H9 (cell line): Measurements from ENCODE around the gene ZRANB3. TPM values are rescaled to one million over a fixed set of nuclear protein-coding genes. Genes with fewer than 3 reads are reported as not detected.

Source experiments
- DNase-seq: peaks from one replicate; pipeline ENCODE4 v3.0.0-alpha.2; 2017
- H2AFZ ChIP-seq: one replicate; pipeline ENCODE4 v1.6.1; 2013; ENCODE audit warnings: mild to moderate bottlenecking, low read length, control low read depth, moderate library complexity
- H2AK5ac ChIP-seq: 2 replicates; pipeline ENCODE4 v1.6.1; 2013; ENCODE audit warnings: low read length, control low read depth, mixed read lengths; ENCODE audit not compliant: insufficient read length
- H2BK120ac ChIP-seq: one replicate; pipeline ENCODE4 v1.6.1; 2013; ENCODE audit warnings: low read depth, mild to moderate bottlenecking, low read length, control low read depth, inconsistent platforms; ENCODE audit not compliant: poor library complexity, severe bottlenecking
- H2BK12ac ChIP-seq: 2 replicates; pipeline ENCODE4 v1.6.1; 2013; ENCODE audit warnings: low read length, control low read depth, mixed read lengths, low read depth; ENCODE audit not compliant: insufficient read length
- H2BK15ac ChIP-seq: 2 replicates; pipeline ENCODE4 v1.6.1; 2013; ENCODE audit warnings: low read depth, low read length, control low read depth
- H2BK20ac ChIP-seq: one replicate; pipeline ENCODE4 v1.6.1; 2013; ENCODE audit warnings: low read depth, mild to moderate bottlenecking, low read length, control low read depth, inconsistent platforms; ENCODE audit not compliant: poor library complexity, severe bottlenecking
- H2BK5ac ChIP-seq: 2 replicates; pipeline ENCODE4 v1.6.1; 2013; ENCODE audit warnings: low read length, control low read depth, mixed read lengths; ENCODE audit not compliant: insufficient read length
- H3K14ac ChIP-seq: 2 replicates; pipeline ENCODE4 v1.6.1; 2013; ENCODE audit warnings: low read length, control low read depth; ENCODE audit not compliant: insufficient read depth
- H3K18ac ChIP-seq: 2 replicates; pipeline ENCODE4 v1.6.1; 2013; ENCODE audit warnings: low read depth, mild to moderate bottlenecking, mixed read lengths, low read length, control low read depth; ENCODE audit not compliant: insufficient read length
- H3K23ac ChIP-seq: 2 replicates; pipeline ENCODE4 v1.6.1; 2013; ENCODE audit warnings: low read length, control low read depth, mixed read lengths, low read depth; ENCODE audit not compliant: insufficient read length
- H3K23me2 ChIP-seq: 2 replicates; pipeline ENCODE4 v1.6.1; 2013; ENCODE audit warnings: low read depth, mild to moderate bottlenecking, mixed read lengths, low read length, control low read depth; ENCODE audit not compliant: insufficient read length, poor library complexity, severe bottlenecking
- H3K27ac ChIP-seq: 2 replicates; pipeline ENCODE4 v1.5.1; 2013; ENCODE audit warnings: low read length, control low read depth, mixed read lengths, low read depth; ENCODE audit not compliant: insufficient read length
- H3K27me3 ChIP-seq: 2 replicates; pipeline ENCODE4 v1.6.1; 2013; ENCODE audit warnings: low read length, control low read depth, inconsistent platforms; ENCODE audit not compliant: insufficient read depth
- H3K4ac ChIP-seq: 2 replicates; pipeline ENCODE4 v1.6.1; 2013; ENCODE audit warnings: low read depth, mild to moderate bottlenecking, control low read depth, inconsistent platforms, low read length, moderate library complexity
- H3K4me1 ChIP-seq: 2 replicates; pipeline ENCODE4 v1.6.1; 2013; ENCODE audit warnings: low read length, control low read depth, inconsistent platforms; ENCODE audit not compliant: insufficient read depth
- H3K4me2 ChIP-seq: 2 replicates; pipeline ENCODE4 v1.6.1; 2013; ENCODE audit warnings: low read length, control low read depth, mixed read lengths; ENCODE audit not compliant: insufficient read length, insufficient read depth
- H3K56ac ChIP-seq: 2 replicates; pipeline ENCODE4 v1.6.1; 2013; ENCODE audit warnings: low read depth, mild to moderate bottlenecking, mixed read lengths, low read length, control low read depth; ENCODE audit not compliant: insufficient read length
- H3K79me1 ChIP-seq: 2 replicates; pipeline ENCODE4 v1.6.1; 2013; ENCODE audit warnings: low read depth, mild to moderate bottlenecking, moderate library complexity, low read length, control low read depth, inconsistent platforms; ENCODE audit not compliant: insufficient read depth, poor library complexity, severe bottlenecking
- H3K79me2 ChIP-seq: 2 replicates; pipeline ENCODE4 v1.6.1; 2013; ENCODE audit warnings: low read length, control low read depth, inconsistent platforms; ENCODE audit not compliant: insufficient read depth
- H3K9ac ChIP-seq: 2 replicates; pipeline ENCODE4 v1.6.1; 2013; ENCODE audit warnings: low read length, control low read depth, mixed read lengths; ENCODE audit not compliant: insufficient read length; ENCODE audit errors: extremely low read depth
- H3K9me3 ChIP-seq: one replicate; pipeline ENCODE4 v1.6.1; 2013; ENCODE audit warnings: low read depth, low read length, inconsistent platforms; ENCODE audit not compliant: control insufficient read depth
- H3T11ph ChIP-seq: one replicate; pipeline ENCODE4 v1.6.1; 2013; ENCODE audit warnings: mild to moderate bottlenecking, low read length, control low read depth, inconsistent platforms
- H4K20me1 ChIP-seq: one replicate; pipeline ENCODE4 v1.6.1; 2013; ENCODE audit not compliant: control insufficient read depth, insufficient read length, insufficient read depth
- H4K5ac ChIP-seq: 2 replicates; pipeline ENCODE4 v1.6.1; 2013; ENCODE audit warnings: low read depth, mild to moderate bottlenecking, mixed read lengths, low read length, control low read depth; ENCODE audit not compliant: insufficient read length
- H4K8ac ChIP-seq: replicated peaks from 2 replicates; pipeline ENCODE4 v1.6.1; 2013; ENCODE audit warnings: low read length, control low read depth, mixed read lengths, low read depth; ENCODE audit not compliant: insufficient read length
- H4K91ac ChIP-seq: 2 replicates; pipeline ENCODE4 v1.6.1; 2013; ENCODE audit warnings: low read depth, mild to moderate bottlenecking, moderate library complexity, mixed read lengths, low read length, control low read depth; ENCODE audit not compliant: insufficient read length
- H3K27ac Mint-ChIP-seq, 3 experiments: 2 replicates in 2 of 3; 3 replicates in 1 of 3; pipeline ENCODE4 v1.8.0; 2020 to 2021; ENCODE audit warnings: mixed read lengths in 3 of 3, mild to moderate bottlenecking in 1 of 3, moderate library complexity in 1 of 3
- H3K27me3 Mint-ChIP-seq: 2 replicates; pipeline ENCODE4 v1.8.0; 2021; ENCODE audit warnings: low read depth, mild to moderate bottlenecking, moderate library complexity, mixed read lengths
- H3K36me3 Mint-ChIP-seq, 3 experiments: 2 replicates in 2 of 3; 3 replicates in 1 of 3; pipeline ENCODE4 v1.8.0; 2020 to 2021; ENCODE audit warnings: low read depth in 3 of 3, mixed read lengths in 3 of 3; ENCODE audit not compliant: insufficient read depth in 1 of 3
- H3K4me1 Mint-ChIP-seq, 2 experiments: 2 replicates each; pipeline ENCODE4 v1.8.0; 2020; ENCODE audit warnings: mixed read lengths in 2 of 2
- H3K4me3 Mint-ChIP-seq, 2 experiments: 2 replicates in 1 of 2; 3 replicates in 1 of 2; pipeline ENCODE4 v1.8.0; 2020 to 2021; ENCODE audit warnings: mild to moderate bottlenecking in 2 of 2, mixed read lengths in 2 of 2, moderate library complexity in 1 of 2
- H3K9me3 Mint-ChIP-seq, 2 experiments: 2 replicates in 1 of 2; 3 replicates in 1 of 2; pipeline ENCODE4 v1.8.0; 2020; ENCODE audit warnings: mild to moderate bottlenecking in 2 of 2, mixed read lengths in 2 of 2, moderate library complexity in 1 of 2
- CTCF ChIP-seq: fragments of 200-600 bp; sonication (generic); conservative IDR thresholded peaks from 3 replicates; pipeline ENCODE4 v1.8.0; 2021; ENCODE audit warnings: antibody characterized with exemption, mild to moderate bottlenecking
- WGBS: extraction: QIAGEN DNeasy Blood & Tissue Kit; methylation state at CpG from one replicate; pipeline ENCODE4 v1.1.7; 2013; ENCODE audit warnings: missing lambda C conversion rate, low lambda C conversion rate, mixed read lengths; ENCODE audit not compliant: insufficient read length; ENCODE audit errors: extremely low coverage; 5-methylcytosine and 5-hydroxymethylcytosine counted together
- total RNA-seq: library from RNA; stranded (reverse); gene quantifications from 2 replicates; pipeline ENCODE4 v1.2.1, GENCODE V29; 2021

The ZRANB3 gene
- total RNA-seq, 1 experiment from 2014 or later, result 16.7 TPM

DNA sequence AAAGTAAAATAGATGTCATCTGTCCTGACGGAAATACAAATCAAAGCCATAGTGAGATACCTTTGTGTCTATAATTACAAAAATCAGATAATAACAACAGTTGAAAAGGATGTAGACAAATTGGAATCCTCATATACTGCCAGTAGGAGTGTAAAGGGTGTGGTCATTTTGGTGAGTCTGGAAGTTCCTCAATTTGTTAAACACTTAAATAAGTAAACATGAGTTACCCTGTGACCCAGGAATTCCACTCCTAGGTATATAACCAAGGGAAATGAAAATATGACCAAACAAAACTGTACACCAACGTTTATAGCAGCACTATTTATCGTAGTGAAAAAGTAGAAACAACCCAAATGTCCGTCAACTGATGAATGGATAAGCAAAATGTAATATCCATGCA lies 24.3 kb upstream of the ZRANB3 start:
- Histone ChIP-seq H4K20me1 (no peaks in the 10 kb centered on the region), H2BK120ac (no peak overlapping the region), H3K56ac (no peak overlapping the region), H3K79me1 (no peaks in the 10 kb centered on the region), H3K23me2 (no peaks in the 10 kb centered on the region), H2BK15ac (no peak overlapping the region), H2AK5ac (no peak overlapping the region), H3K23ac (no peak overlapping the region), H2AFZ (no peak overlapping the region), H3K79me2 (peaks cover 5% of the 10 kb centered on the region; the same call in 1 of the 2 replicates), H3K27me3 (no peaks in the 10 kb centered on the region), H3K14ac (no peak overlapping the region), H4K8ac (no peak overlapping the region), H3K9ac (no peak overlapping the region), H3K27ac (no peak overlapping the region), H3K4me1 (no peaks in the 10 kb centered on the region; the same call in 1 of the 2 replicates), H3T11ph (no peak overlapping the region), H2BK20ac (no peak overlapping the region), H4K5ac (no peak overlapping the region), H3K18ac (no peak overlapping the region), H2BK12ac (no peak overlapping the region), H4K91ac (no peak overlapping the region), H3K4ac (no peak overlapping the region), H3K9me3 (no peaks in the 10 kb centered on the region), H2BK5ac (no peak overlapping the region), H3K4me2 (no peak overlapping the region)
- Mint-ChIP-seq H3K27ac (no peak overlapping the region), H3K4me1 (peaks cover 12 to 24% of the 10 kb centered on the region in 2 experiments), H3K4me3 (no peak overlapping the region), H3K9me3 (no peaks in the 10 kb centered on the region), H3K27me3 (no peaks in the 10 kb centered on the region), H3K36me3 (peaks cover 0 to 10% (median 0%) of the 10 kb centered on the region in 3 experiments; a peak in 4 of 7 replicates)
- WGBS, result no CpG with 5 or more reads among the region's 4 CpGs
- no peak for DNase-seq
- TF ChIP-seq CTCF, result no peak
